SU-DHL-6 (cell line): ENCODE data around the gene PLCB1.

Experiments
- H2AFZ ChIP-seq: fragments of 200-600 bp; sonication (generic); 2 replicates; pipeline ENCODE4 v1.6.1; 2014; ENCODE audit warnings: low read depth, mild to moderate bottlenecking, moderate library complexity, mixed read lengths, antibody characterized with exemption, low read length; ENCODE audit not compliant: severe bottlenecking
- H3F3A ChIP-seq: fragments of 200-600 bp; shearing (Covaris generic); 2 replicates; pipeline ENCODE4 v1.6.0; 2016; ENCODE audit warnings: antibody characterized with exemption, mild to moderate bottlenecking; ENCODE audit not compliant: insufficient read depth
- H3K27ac ChIP-seq: fragments of 200-600 bp; sonication (generic); 2 replicates; pipeline ENCODE4 v1.5.1; 2016; ENCODE audit warnings: low read depth, mild to moderate bottlenecking, low read length, moderate library complexity, mixed read lengths
- H3K27me3 ChIP-seq: fragments of 200-600 bp; sonication (generic), shearing (Covaris generic); 2 replicates; pipeline ENCODE4 v1.6.0; 2014; ENCODE audit warnings: mild to moderate bottlenecking, low read length
- H3K36me3 ChIP-seq: fragments of 200-600 bp; sonication (generic); 2 replicates; pipeline ENCODE4 v1.6.1; 2014; ENCODE audit warnings: mild to moderate bottlenecking, low read length, mixed read lengths
- H3K4me2 ChIP-seq: fragments of 300-600, 200-600 bp; shearing (Covaris generic), sonication (generic); 2 replicates; pipeline ENCODE4 v1.6.0; 2014; ENCODE audit warnings: low read length, low read depth, mild to moderate bottlenecking; ENCODE audit not compliant: poor library complexity, severe bottlenecking
- H3K4me3 ChIP-seq: fragments of 200-600 bp; sonication (generic); 2 replicates; pipeline ENCODE4 v1.5.1; 2014; ENCODE audit warnings: antibody characterized with exemption, low read length, mild to moderate bottlenecking, mixed read lengths; ENCODE audit not compliant: insufficient read depth, poor library complexity, severe bottlenecking
- H3K79me2 ChIP-seq: fragments of 200-600 bp; sonication (generic); 2 replicates; pipeline ENCODE4 v1.6.1; 2014; ENCODE audit warnings: mild to moderate bottlenecking, low read length, moderate library complexity; ENCODE audit not compliant: insufficient read depth
- H3K9ac ChIP-seq: fragments of 200-600 bp; sonication (generic); 2 replicates; pipeline ENCODE4 v1.7.0; 2014; ENCODE audit warnings: mild to moderate bottlenecking, low read length
- H3K9me2 ChIP-seq: fragments of 200-600 bp; sonication (generic); replicated peaks from 2 replicates; pipeline ENCODE4 v1.6.1; 2014; ENCODE audit warnings: low read length; ENCODE audit not compliant: insufficient read depth
- H3K9me3 ChIP-seq: fragments of 200-600 bp; sonication (generic); 2 replicates; pipeline ENCODE4 v1.6.1; 2014; ENCODE audit warnings: low read length, mixed read lengths; ENCODE audit not compliant: insufficient read depth
- H4K20me1 ChIP-seq: fragments of 200-600 bp; sonication (generic); 2 replicates; pipeline ENCODE4 v1.6.1; 2014; ENCODE audit warnings: low read depth, mild to moderate bottlenecking, antibody characterized with exemption, low read length, moderate library complexity, mixed read lengths
- CTCF ChIP-seq: fragments of 200-600 bp; sonication (generic); IDR thresholded peaks from one replicate; pipeline ENCODE4 v1.5.1; 2017; ENCODE audit warnings: antibody characterized with exemption, mild to moderate bottlenecking, low read length, moderate library complexity; ENCODE audit not compliant: insufficient read depth, poor library complexity, severe bottlenecking
- EZH2phosphoT487 ChIP-seq: fragments of 200-600 bp; sonication (generic), shearing (Covaris generic); conservative IDR thresholded peaks from 2 replicates; pipeline ENCODE4 v1.6.1; 2018; ENCODE audit warnings: mild to moderate bottlenecking, antibody characterized with exemption, low read length, moderate library complexity, mixed read lengths

The PLCB1 gene

GRCh38 chr20:8443464-8444072, 311.5 kb downstream of the PLCB1 start:
- H3K27ac ChIP-seq, result no peak overlapping the region
- no peak overlapping the region for H2AFZ ChIP-seq
- no peaks in the 10 kb centered on the region for H3K9me3 ChIP-seq
- no peaks in the 10 kb centered on the region for H3F3A ChIP-seq
- no peaks in the 10 kb centered on the region for H3K79me2 ChIP-seq
- H3K27me3 ChIP-seq, result no peaks in the 10 kb centered on the region
- no peak overlapping the region for H3K4me2 ChIP-seq
- H3K9me2 ChIP-seq, result no peaks in the 10 kb centered on the region
- no peak for TF ChIP-seq EZH2phosphoT487
- TF ChIP-seq CTCF, result no peak
- no peaks in the 10 kb centered on the region for H3K36me3 ChIP-seq
- no peak overlapping the region for H3K4me3 ChIP-seq
- H4K20me1 ChIP-seq, result no peaks in the 10 kb centered on the region
- H3K9ac ChIP-seq, result no peak overlapping the region

- Histone ChIP-seq H3K79me2 (no peaks in the 10 kb centered on the region), H3K4me2 (no peak overlapping the region), H2AFZ (no peak overlapping the region), H3F3A (no peaks in the 10 kb centered on the region), H3K27ac (no peak overlapping the region), H3K9me2 (no peaks in the 10 kb centered on the region), H4K20me1 (no peaks in the 10 kb centered on the region), H3K27me3 (no peaks in the 10 kb centered on the region), H3K4me3 (no peak overlapping the region), H3K9me3 (no peaks in the 10 kb centered on the region), H3K9ac (no peak overlapping the region), H3K36me3 (no peaks in the 10 kb centered on the region)
- no peak for TF ChIP-seq CTCF
- TF ChIP-seq EZH2phosphoT487, result no peak
Measured at GRCh38 chr20:8447262-8448120, 315.4 kb downstream of the PLCB1 start.

- no peaks in the 10 kb centered on the region for H3K9me2 ChIP-seq
- TF ChIP-seq CTCF, result no peak
- TF ChIP-seq EZH2phosphoT487, result no peak
- H4K20me1 ChIP-seq, result no peaks in the 10 kb centered on the region
- no peaks in the 10 kb centered on the region for H3K9me3 ChIP-seq
- H3K79me2 ChIP-seq, result no peaks in the 10 kb centered on the region
- no peaks in the 10 kb centered on the region for H3K27me3 ChIP-seq
- H3K9ac ChIP-seq, result no peak overlapping the region
- no peak overlapping the region for H3K4me2 ChIP-seq
- no peaks in the 10 kb centered on the region for H3F3A ChIP-seq
- no peak overlapping the region for H3K4me3 ChIP-seq
- no peaks in the 10 kb centered on the region for H3K36me3 ChIP-seq
- H2AFZ ChIP-seq, result no peak overlapping the region
- H3K27ac ChIP-seq, result no peak overlapping the region
Measured at GRCh38 chr20:8449123-8449522, 317.1 kb downstream of the PLCB1 start.
